Neural cell (in vitro differentiated cells): Measurements from ENCODE around the gene SLC9A7. TPM values are rescaled to one million over a fixed set of nuclear protein-coding genes. Genes with fewer than 3 reads are reported as not detected.

Experiments used
- H2AFZ ChIP-seq: fragments of 200-600, 300-800 bp; sonication (generic), shearing (Covaris generic); 2 replicates; pipeline ENCODE4 v1.6.0; 2014; ENCODE audit warnings: low read depth, mild to moderate bottlenecking, antibody characterized with exemption, low read length, moderate library complexity
- H3F3A ChIP-seq: fragments of 200-600 bp; shearing (Covaris generic); 2 replicates; pipeline ENCODE4 v1.6.1; 2016; ENCODE audit warnings: mild to moderate bottlenecking, moderate library complexity, mixed read lengths, antibody characterized with exemption, low read length; ENCODE audit not compliant: insufficient read depth, poor library complexity, severe bottlenecking
- H3K27ac ChIP-seq: fragments of 200-600, 300-800 bp; sonication (generic), shearing (Covaris generic); 2 replicates; pipeline ENCODE4 v1.5.1; 2014; ENCODE audit warnings: mild to moderate bottlenecking, low read length, moderate library complexity
- H3K27me3 ChIP-seq: fragments of 300-800, 200-600 bp; sonication (generic), shearing (Covaris generic); 2 replicates; pipeline ENCODE4 v1.6.0; 2014; ENCODE audit warnings: mild to moderate bottlenecking, low read depth, low read length, moderate library complexity; ENCODE audit not compliant: insufficient read depth
- H3K36me3 ChIP-seq: fragments of 300-800, 200-600 bp; sonication (generic), shearing (Covaris generic); 2 replicates; pipeline ENCODE4 v1.5.1; 2014; ENCODE audit warnings: mild to moderate bottlenecking, antibody characterized with exemption, low read length, moderate library complexity; ENCODE audit not compliant: insufficient read depth
- H3K4me2 ChIP-seq: fragments of 300-800, 200-600 bp; sonication (generic), shearing (Covaris generic); 2 replicates; pipeline ENCODE4 v1.6.0; 2014; ENCODE audit warnings: mild to moderate bottlenecking, low read length
- H3K4me3 ChIP-seq: fragments of 300-800, 200-600 bp; sonication (generic), shearing (Covaris generic); 2 replicates; pipeline ENCODE4 v1.5.1; 2014; ENCODE audit warnings: mild to moderate bottlenecking, low read length, moderate library complexity
- H3K79me2 ChIP-seq: fragments of 200-600 bp; shearing (Covaris generic); replicated peaks from 2 replicates; pipeline ENCODE4 v1.6.0; 2014; ENCODE audit warnings: mild to moderate bottlenecking, low read length, moderate library complexity; ENCODE audit not compliant: insufficient read depth
- H3K9ac ChIP-seq: fragments of 300-800, 200-600 bp; sonication (generic), shearing (Covaris generic); 2 replicates; pipeline ENCODE4 v1.6.1; 2016; ENCODE audit warnings: mild to moderate bottlenecking, low read length, mixed read lengths
- H3K9me2 ChIP-seq: fragments of 200-600 bp; shearing (Covaris generic); 2 replicates; pipeline ENCODE4 v1.6.1; 2016; ENCODE audit warnings: mild to moderate bottlenecking, low read length, mixed read lengths; ENCODE audit not compliant: insufficient read depth
- H3K9me3 ChIP-seq: fragments of 200-600, 300-800 bp; sonication (generic), shearing (Covaris generic); 2 replicates; pipeline ENCODE4 v1.6.1; 2016; ENCODE audit warnings: mild to moderate bottlenecking, mixed run types, low read length, moderate library complexity, mixed read lengths
- H4K20me1 ChIP-seq: fragments of 200-600 bp; shearing (Covaris generic); 2 replicates; pipeline ENCODE4 v1.6.1; 2016; ENCODE audit warnings: mild to moderate bottlenecking, mixed run types; ENCODE audit not compliant: insufficient read depth
- EP300 ChIP-seq: fragments of 450-650 bp; conservative IDR thresholded peaks from 2 replicates; pipeline ENCODE4 v1.6.1; 2014; ENCODE audit warnings: antibody characterized with exemption, mild to moderate bottlenecking, moderate library complexity; ENCODE audit not compliant: poor library complexity, severe bottlenecking
- EZH2 ChIP-seq: fragments of 200-600, 300-800 bp; shearing (Covaris generic), sonication (generic); IDR thresholded peaks from 2 replicates; pipeline ENCODE4 v1.6.1; 2014; ENCODE audit warnings: antibody characterized with exemption, low read length, borderline replicate concordance, mild to moderate bottlenecking; ENCODE audit not compliant: insufficient read depth, poor library complexity, severe bottlenecking
- MXI1 ChIP-seq: fragments of 450-650 bp; conservative IDR thresholded peaks from 2 replicates; pipeline ENCODE4 v1.6.1; 2014; ENCODE audit warnings: antibody characterized with exemption, mild to moderate bottlenecking; ENCODE audit not compliant: poor library complexity, severe bottlenecking
- POLR2AphosphoS5 ChIP-seq: IDR thresholded peaks from 2 replicates; pipeline ENCODE4 v1.6.1; 2012
- RAD21 ChIP-seq: fragments of 450-650 bp; conservative IDR thresholded peaks from 2 replicates; pipeline ENCODE4 v1.6.1; 2014; ENCODE audit warnings: antibody characterized with exemption, mild to moderate bottlenecking, moderate library complexity
- SMC3 ChIP-seq: fragments of 450-650 bp; conservative IDR thresholded peaks from 2 replicates; pipeline ENCODE4 v1.6.1; 2014; ENCODE audit warnings: antibody characterized with exemption, mild to moderate bottlenecking, moderate library complexity; ENCODE audit not compliant: poor library complexity
- TAF1 ChIP-seq: IDR thresholded peaks from 2 replicates; pipeline ENCODE4 v1.6.1; 2012; ENCODE audit warnings: low read depth
- polyA plus RNA-seq: library from polyadenylated mRNA; depleted of rRNA; stranded (reverse); fragments of >200 nt; gene quantifications from 2 replicates; pipeline ENCODE4 v1.2.3, GENCODE V29; 2014
- TF ChIP-seq, protein P1 (sequence below): IDR thresholded peaks from 2 replicates; pipeline ENCODE4 v1.6.1; 2012; ENCODE audit warnings: borderline replicate concordance
- TF ChIP-seq, protein P2 (sequence below): fragments of 450-650 bp; IDR thresholded peaks from 2 replicates; pipeline ENCODE4 v1.5.1; 2014; ENCODE audit warnings: antibody characterized with exemption, mild to moderate bottlenecking, moderate library complexity; ENCODE audit not compliant: poor library complexity, severe bottlenecking

Gene SLC9A7
- polyA plus RNA-seq, 1 donor from 2014 or later, result 12.1 TPM

DNA sequence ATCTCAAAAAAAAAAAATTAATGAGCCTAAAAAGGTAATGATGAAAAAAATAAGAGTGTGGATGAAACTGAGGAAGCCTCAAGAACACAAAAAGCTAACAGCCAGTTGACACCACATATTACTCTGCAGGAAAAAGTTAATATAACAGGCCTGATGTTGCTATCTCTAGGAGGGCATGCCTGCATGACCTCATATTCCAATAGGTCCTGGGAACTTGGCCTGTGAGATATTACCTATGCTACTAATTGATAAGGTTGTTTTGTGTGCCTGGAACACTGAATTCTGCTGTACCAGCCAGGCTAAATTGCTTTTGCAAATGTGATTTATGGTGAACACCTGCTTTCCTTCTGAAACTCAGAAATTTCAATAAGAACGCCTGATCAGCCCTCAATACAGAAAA is 15.9 kb downstream of the SLC9A7 start:
- Histone ChIP-seq H3K4me2 (no peak overlapping the region), H3K27me3 (no peaks in the 10 kb centered on the region), H2AFZ (no peak overlapping the region), H3K9me2 (no peaks in the 10 kb centered on the region), H3K27ac (no peak overlapping the region), H3F3A (no peaks in the 10 kb centered on the region), H3K9ac (no peak overlapping the region), H4K20me1 (no peaks in the 10 kb centered on the region), H3K4me3 (no peak overlapping the region), H3K36me3 (no peaks in the 10 kb centered on the region), H3K9me3 (no peaks in the 10 kb centered on the region), H3K79me2 (no peaks in the 10 kb centered on the region)
- TF ChIP-seq SMC3, result no peak
- TF ChIP-seq RAD21, result no peak
- no peak for TF ChIP-seq MXI1
- TF ChIP-seq EZH2, result no peak
- no peak for TF ChIP-seq TAF1
- TF ChIP-seq EP300, result no peak
- TF ChIP-seq, protein P1, sequence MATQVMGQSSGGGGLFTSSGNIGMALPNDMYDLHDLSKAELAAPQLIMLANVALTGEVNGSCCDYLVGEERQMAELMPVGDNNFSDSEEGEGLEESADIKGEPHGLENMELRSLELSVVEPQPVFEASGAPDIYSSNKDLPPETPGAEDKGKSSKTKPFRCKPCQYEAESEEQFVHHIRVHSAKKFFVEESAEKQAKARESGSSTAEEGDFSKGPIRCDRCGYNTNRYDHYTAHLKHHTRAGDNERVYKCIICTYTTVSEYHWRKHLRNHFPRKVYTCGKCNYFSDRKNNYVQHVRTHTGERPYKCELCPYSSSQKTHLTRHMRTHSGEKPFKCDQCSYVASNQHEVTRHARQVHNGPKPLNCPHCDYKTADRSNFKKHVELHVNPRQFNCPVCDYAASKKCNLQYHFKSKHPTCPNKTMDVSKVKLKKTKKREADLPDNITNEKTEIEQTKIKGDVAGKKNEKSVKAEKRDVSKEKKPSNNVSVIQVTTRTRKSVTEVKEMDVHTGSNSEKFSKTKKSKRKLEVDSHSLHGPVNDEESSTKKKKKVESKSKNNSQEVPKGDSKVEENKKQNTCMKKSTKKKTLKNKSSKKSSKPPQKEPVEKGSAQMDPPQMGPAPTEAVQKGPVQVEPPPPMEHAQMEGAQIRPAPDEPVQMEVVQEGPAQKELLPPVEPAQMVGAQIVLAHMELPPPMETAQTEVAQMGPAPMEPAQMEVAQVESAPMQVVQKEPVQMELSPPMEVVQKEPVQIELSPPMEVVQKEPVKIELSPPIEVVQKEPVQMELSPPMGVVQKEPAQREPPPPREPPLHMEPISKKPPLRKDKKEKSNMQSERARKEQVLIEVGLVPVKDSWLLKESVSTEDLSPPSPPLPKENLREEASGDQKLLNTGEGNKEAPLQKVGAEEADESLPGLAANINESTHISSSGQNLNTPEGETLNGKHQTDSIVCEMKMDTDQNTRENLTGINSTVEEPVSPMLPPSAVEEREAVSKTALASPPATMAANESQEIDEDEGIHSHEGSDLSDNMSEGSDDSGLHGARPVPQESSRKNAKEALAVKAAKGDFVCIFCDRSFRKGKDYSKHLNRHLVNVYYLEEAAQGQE, result no peak
- no peak for TF ChIP-seq POLR2AphosphoS5
- TF ChIP-seq, protein P2, sequence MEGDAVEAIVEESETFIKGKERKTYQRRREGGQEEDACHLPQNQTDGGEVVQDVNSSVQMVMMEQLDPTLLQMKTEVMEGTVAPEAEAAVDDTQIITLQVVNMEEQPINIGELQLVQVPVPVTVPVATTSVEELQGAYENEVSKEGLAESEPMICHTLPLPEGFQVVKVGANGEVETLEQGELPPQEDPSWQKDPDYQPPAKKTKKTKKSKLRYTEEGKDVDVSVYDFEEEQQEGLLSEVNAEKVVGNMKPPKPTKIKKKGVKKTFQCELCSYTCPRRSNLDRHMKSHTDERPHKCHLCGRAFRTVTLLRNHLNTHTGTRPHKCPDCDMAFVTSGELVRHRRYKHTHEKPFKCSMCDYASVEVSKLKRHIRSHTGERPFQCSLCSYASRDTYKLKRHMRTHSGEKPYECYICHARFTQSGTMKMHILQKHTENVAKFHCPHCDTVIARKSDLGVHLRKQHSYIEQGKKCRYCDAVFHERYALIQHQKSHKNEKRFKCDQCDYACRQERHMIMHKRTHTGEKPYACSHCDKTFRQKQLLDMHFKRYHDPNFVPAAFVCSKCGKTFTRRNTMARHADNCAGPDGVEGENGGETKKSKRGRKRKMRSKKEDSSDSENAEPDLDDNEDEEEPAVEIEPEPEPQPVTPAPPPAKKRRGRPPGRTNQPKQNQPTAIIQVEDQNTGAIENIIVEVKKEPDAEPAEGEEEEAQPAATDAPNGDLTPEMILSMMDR, result no peak

DNA sequence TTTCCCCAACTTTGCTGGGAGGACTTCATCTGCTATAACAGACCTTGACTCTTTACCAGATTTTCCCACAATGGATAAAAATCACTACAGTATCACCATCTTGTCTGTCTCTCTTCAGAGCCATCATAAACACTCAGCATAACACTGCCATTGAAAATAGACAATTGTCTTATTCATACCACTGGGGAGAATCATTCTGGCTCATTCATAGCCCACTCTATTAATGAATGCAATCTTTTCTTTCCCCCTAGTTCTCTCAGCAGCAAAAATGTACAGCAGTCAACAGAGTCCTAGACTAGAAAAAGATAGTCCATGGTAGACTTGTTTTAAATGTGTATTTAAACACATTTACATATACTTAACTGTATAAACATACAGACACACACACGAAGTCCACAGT is 19.2 kb downstream of the SLC9A7 start:
- no peak overlapping the region for H3K4me3 ChIP-seq
- TF ChIP-seq POLR2AphosphoS5, result no peak
- TF ChIP-seq TAF1, result no peak
- TF ChIP-seq, protein P2, result no peak
- TF ChIP-seq EP300, result no peak
- no peak for TF ChIP-seq SMC3
- no peak for TF ChIP-seq MXI1
- TF ChIP-seq, protein P1, result no peak
- no peak for TF ChIP-seq RAD21
- no peak for TF ChIP-seq EZH2
- H3K9me3 ChIP-seq, result no peaks in the 10 kb centered on the region
- no peak overlapping the region for H2AFZ ChIP-seq
- H3K27me3 ChIP-seq, result no peaks in the 10 kb centered on the region
- H3K27ac ChIP-seq, result no peak overlapping the region
- no peaks in the 10 kb centered on the region for H3K79me2 ChIP-seq
- H3K4me2 ChIP-seq, result no peak overlapping the region
- H3K9ac ChIP-seq, result no peak overlapping the region
- no peaks in the 10 kb centered on the region for H4K20me1 ChIP-seq
- no peaks in the 10 kb centered on the region for H3K9me2 ChIP-seq
- H3F3A ChIP-seq, result no peaks in the 10 kb centered on the region
- no peaks in the 10 kb centered on the region for H3K36me3 ChIP-seq
